GM06990 (cell line): Measurements from ENCODE around the gene SLC28A1.

Experiments used
- DNase-seq: peaks from one replicate; pipeline ENCODE4 v3.0.0-alpha.2; 2011; ENCODE audit not compliant: insufficient read length; ENCODE audit errors: extremely low read depth
- H3K27me3 ChIP-seq: replicated peaks from 2 replicates; pipeline ENCODE4 v1.6.0; 2011; ENCODE audit warnings: low read length; ENCODE audit not compliant: control insufficient read depth, insufficient read depth
- H3K36me3 ChIP-seq: 2 replicates; pipeline ENCODE4 v1.5.1; 2011; ENCODE audit warnings: low read length; ENCODE audit not compliant: control insufficient read depth, insufficient read depth
- H3K4me3 ChIP-seq: replicated peaks from 2 replicates; pipeline ENCODE4 v1.5.1; 2011; ENCODE audit warnings: low read depth, mild to moderate bottlenecking, control low read depth, low read length
- TF ChIP-seq, protein P1 (sequence below): IDR thresholded peaks from 2 replicates; pipeline ENCODE4 v1.5.1; 2011; ENCODE audit warnings: low read length, control low read depth, mild to moderate bottlenecking, inconsistent platforms; ENCODE audit not compliant: insufficient read depth, poor library complexity, severe bottlenecking

The SLC28A1 gene

DNA sequence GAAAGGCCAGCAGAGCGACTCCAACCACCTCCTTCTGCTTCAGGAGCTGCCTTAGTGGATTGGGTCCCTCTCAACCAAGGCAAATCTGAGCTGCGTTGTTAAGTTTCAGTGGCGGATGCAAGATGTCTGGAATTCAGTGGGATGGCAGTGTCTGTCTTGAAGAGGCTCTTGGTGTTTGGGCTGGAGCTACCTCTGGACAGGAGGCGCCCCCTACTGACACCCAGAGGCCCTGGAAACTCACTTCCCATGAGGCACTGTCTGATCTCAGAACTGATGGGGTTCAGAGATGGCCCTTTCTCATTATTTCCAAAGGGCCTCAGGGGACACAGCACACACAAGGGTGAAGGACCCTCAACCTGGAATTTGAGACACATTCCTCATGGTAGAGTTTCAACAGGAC is 6.0 kb upstream of the SLC28A1 start:
- no peak overlapping the region for H3K4me3 ChIP-seq
- peaks cover 2% of the 10 kb centered on the region for H3K27me3 ChIP-seq
- DNase-seq = no peak
- TF ChIP-seq, protein P1, sequence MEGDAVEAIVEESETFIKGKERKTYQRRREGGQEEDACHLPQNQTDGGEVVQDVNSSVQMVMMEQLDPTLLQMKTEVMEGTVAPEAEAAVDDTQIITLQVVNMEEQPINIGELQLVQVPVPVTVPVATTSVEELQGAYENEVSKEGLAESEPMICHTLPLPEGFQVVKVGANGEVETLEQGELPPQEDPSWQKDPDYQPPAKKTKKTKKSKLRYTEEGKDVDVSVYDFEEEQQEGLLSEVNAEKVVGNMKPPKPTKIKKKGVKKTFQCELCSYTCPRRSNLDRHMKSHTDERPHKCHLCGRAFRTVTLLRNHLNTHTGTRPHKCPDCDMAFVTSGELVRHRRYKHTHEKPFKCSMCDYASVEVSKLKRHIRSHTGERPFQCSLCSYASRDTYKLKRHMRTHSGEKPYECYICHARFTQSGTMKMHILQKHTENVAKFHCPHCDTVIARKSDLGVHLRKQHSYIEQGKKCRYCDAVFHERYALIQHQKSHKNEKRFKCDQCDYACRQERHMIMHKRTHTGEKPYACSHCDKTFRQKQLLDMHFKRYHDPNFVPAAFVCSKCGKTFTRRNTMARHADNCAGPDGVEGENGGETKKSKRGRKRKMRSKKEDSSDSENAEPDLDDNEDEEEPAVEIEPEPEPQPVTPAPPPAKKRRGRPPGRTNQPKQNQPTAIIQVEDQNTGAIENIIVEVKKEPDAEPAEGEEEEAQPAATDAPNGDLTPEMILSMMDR = peak; percentile 81
- no peaks in the 10 kb centered on the region for H3K36me3 ChIP-seq

- Histone ChIP-seq H3K4me3 (no peak overlapping the region), H3K36me3 (no peaks in the 10 kb centered on the region), H3K27me3 (peaks cover 2% of the 10 kb centered on the region)
- TF ChIP-seq, protein P1 = no peak
- no peak for DNase-seq
These were observed 5.2 kb upstream of the SLC28A1 start for GRCh38 chr15:84879088-84879780.

GRCh38 chr15:84880007-84880406 is 4.5 kb upstream of the SLC28A1 start:
- TF ChIP-seq, protein P1 = no peak
- Histone ChIP-seq H3K36me3 (no peaks in the 10 kb centered on the region), H3K4me3 (no peak overlapping the region), H3K27me3 (peaks cover 2% of the 10 kb centered on the region; the same call in 1 of the 2 replicates)
- DNase-seq = no peak

- no peaks in the 10 kb centered on the region for H3K36me3 ChIP-seq
- TF ChIP-seq, protein P1 = no peak
- H3K4me3 ChIP-seq = no peak overlapping the region
- peaks cover 2% of the 10 kb centered on the region; the same call in 1 of the 2 replicates for H3K27me3 ChIP-seq
- DNase-seq = no peak
These were observed 3.5 kb upstream of the SLC28A1 start for GRCh38 chr15:84880822-84881519.

- TF ChIP-seq, protein P1 = no peak
- DNase-seq = no peak
- H3K36me3 ChIP-seq = no peaks in the 10 kb centered on the region
- no peak overlapping the region for H3K4me3 ChIP-seq
- H3K27me3 ChIP-seq = peaks cover 2% of the 10 kb centered on the region; the same call in 1 of the 2 replicates
These were observed 3.0 kb upstream of the SLC28A1 start for GRCh38 chr15:84881520-84881830.
